Chondrocyte (in vitro differentiated cells): ENCODE measurements around the gene CDK17. TPM values are rescaled to one million over a fixed set of nuclear protein-coding genes. Genes with fewer than 3 reads are reported as not detected.

Source experiments
- DNase-seq: peaks from one replicate; pipeline ENCODE4 v3.0.0; 2021; ENCODE audit warnings: mixed read lengths, low spot score
- H3K27ac Mint-ChIP-seq: one replicate; pipeline ENCODE4 v1.8.0; 2021; ENCODE audit warnings: mild to moderate bottlenecking, moderate library complexity, mixed read lengths; ENCODE audit not compliant: unreplicated experiment
- H3K27me3 Mint-ChIP-seq: 2 replicates; pipeline ENCODE4 v1.8.0; 2021; ENCODE audit warnings: low read depth, mixed read lengths
- H3K36me3 Mint-ChIP-seq: 2 replicates; pipeline ENCODE4 v1.8.0; 2021; ENCODE audit warnings: low read depth, mixed read lengths
- H3K4me1 Mint-ChIP-seq: 2 replicates; pipeline ENCODE4 v1.8.0; 2021; ENCODE audit warnings: low read depth, mild to moderate bottlenecking, mixed read lengths
- H3K4me3 Mint-ChIP-seq: one replicate; pipeline ENCODE4 v1.8.0; 2021; ENCODE audit warnings: mild to moderate bottlenecking, moderate library complexity, mixed read lengths; ENCODE audit not compliant: unreplicated experiment
- H3K9me3 Mint-ChIP-seq: 2 replicates; pipeline ENCODE4 v1.8.0; 2021; ENCODE audit warnings: low read depth, mixed read lengths
- long read RNA-seq: library from polyadenylated mRNA; stranded (forward); transcript quantifications from one replicate; pipeline ENCODE4 v2.0.0, GENCODE V29; 2021
- total RNA-seq: library from RNA; stranded (reverse); gene quantifications from 3 replicates; pipeline ENCODE4 v1.2.1, GENCODE V29; 2021
- TF ChIP-seq, protein P1 (sequence below): fragments of 200-600 bp; sonication (generic); IDR thresholded peaks from 2 replicates; pipeline ENCODE4 v1.5.0; 2021; ENCODE audit warnings: antibody characterized with exemption, mild to moderate bottlenecking, moderate library complexity

The CDK17 gene
- total RNA-seq = 26.8 to 28.5 TPM (median 26.9 TPM) in 3 replicates
- long read RNA-seq, full-length matches to known transcripts = 61 of 72 reads
- long read RNA-seq, partial matches to known transcripts = 1 of 72 reads
- long read RNA-seq, other reads (novel, unspliced or antisense) = 10 of 72 reads

DNA sequence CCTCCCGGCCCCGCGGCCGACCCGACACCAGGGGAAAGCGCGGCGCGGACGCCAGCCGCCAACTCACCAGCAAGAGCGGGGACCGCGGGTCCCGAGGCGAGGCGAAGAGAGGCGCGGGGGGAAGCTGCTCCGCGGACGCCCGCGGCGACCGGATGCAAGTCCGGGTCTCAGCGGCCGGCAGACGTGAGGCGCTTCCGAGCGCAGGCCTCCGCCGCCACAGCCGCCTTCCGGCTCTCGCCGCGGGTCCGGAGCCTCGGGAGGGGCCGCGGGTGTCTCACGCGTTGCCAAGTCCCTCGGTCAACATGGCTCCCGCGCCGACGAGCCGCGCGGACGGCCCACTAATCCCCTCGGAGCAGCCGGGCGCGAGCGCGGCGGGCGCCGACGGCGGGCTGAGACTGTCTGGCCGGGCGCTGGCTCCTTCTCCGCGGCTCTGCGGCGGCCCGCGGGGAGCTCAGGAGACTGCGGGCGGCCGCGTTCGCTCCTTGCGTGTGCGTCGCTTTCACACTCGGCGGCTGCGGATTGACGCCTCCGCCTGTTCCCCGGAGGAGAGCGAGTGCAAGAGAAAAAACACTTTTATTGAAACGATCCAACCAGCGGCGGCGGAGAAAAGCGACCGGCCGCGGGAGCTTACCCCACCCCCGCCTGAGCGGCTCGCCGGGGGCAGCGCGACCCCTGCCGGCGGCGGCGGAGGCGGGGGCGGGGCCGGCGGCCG is at the start of gene CDK17:
CDK17 (minus strand) TSS at position 521 of the 712 bp plus-strand sequence. CDS start 65,603 bp downstream, outside the sequence.
- TF ChIP-seq, protein P1, sequence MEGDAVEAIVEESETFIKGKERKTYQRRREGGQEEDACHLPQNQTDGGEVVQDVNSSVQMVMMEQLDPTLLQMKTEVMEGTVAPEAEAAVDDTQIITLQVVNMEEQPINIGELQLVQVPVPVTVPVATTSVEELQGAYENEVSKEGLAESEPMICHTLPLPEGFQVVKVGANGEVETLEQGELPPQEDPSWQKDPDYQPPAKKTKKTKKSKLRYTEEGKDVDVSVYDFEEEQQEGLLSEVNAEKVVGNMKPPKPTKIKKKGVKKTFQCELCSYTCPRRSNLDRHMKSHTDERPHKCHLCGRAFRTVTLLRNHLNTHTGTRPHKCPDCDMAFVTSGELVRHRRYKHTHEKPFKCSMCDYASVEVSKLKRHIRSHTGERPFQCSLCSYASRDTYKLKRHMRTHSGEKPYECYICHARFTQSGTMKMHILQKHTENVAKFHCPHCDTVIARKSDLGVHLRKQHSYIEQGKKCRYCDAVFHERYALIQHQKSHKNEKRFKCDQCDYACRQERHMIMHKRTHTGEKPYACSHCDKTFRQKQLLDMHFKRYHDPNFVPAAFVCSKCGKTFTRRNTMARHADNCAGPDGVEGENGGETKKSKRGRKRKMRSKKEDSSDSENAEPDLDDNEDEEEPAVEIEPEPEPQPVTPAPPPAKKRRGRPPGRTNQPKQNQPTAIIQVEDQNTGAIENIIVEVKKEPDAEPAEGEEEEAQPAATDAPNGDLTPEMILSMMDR = peak; percentile 69
- Mint-ChIP-seq H3K27me3 (no peaks in the 10 kb centered on the region), H3K36me3 (no peaks in the 10 kb centered on the region), H3K4me3 (peak within 1 kb of the TSS; percentile 91), H3K27ac (peak within 1 kb of the TSS; percentile 95), H3K9me3 (no peaks in the 10 kb centered on the region), H3K4me1 (peaks cover 46% of the 10 kb centered on the region)
- no peak for DNase-seq

DNA sequence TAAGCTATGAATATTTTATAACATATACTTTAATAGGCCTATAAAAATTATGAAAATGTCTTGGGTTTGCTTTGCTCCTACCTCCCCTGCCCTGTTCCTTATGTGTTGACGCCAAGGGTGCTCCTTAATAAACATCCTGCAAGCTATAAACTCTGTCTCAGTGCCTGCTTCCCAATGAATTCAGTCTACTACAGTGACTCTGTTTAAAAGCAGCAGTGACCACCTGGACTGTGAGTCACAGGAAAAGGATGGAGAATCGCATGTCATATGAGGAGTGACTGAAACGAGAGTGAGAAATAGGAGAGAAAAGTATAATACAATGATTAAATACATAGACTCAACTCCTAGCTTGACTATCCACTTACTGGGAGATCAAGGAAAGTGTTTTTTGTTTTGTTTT is 48.1 kb upstream of the CDK17 start:
- H3K4me1 Mint-ChIP-seq = peaks cover 19% of the 10 kb centered on the region
- no peak for DNase-seq
- no peak overlapping the region for H3K27ac Mint-ChIP-seq
- TF ChIP-seq, protein P1 = no peak
- peaks cover 13% of the 10 kb centered on the region for H3K9me3 Mint-ChIP-seq
- H3K4me3 Mint-ChIP-seq = no peak overlapping the region
- H3K27me3 Mint-ChIP-seq = no peaks in the 10 kb centered on the region
- no peaks in the 10 kb centered on the region for H3K36me3 Mint-ChIP-seq

DNA sequence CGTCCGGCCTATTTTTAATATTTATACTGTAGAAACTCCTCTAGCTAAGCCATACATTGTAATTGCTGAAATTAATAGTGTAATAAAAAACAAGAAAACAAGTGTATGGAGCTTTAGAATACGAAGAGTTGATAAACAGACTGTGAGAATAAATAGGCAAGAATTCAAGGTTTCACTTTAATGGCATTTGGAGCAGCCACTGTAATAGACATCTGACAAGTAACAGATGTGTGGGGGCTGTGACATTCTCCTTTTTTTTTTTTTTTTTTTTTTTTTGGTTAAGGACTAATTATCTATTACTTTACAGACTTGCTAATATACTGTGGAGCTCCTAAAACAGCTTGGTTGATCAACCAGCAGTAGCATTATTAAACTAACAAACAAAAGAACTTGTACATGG is 47.0 kb upstream of the CDK17 start:
- Mint-ChIP-seq H3K27me3 (no peaks in the 10 kb centered on the region), H3K4me1 (peaks cover 19% of the 10 kb centered on the region), H3K36me3 (no peaks in the 10 kb centered on the region), H3K4me3 (no peak overlapping the region), H3K9me3 (peaks cover 8% of the 10 kb centered on the region), H3K27ac (no peak overlapping the region)
- TF ChIP-seq, protein P1 = no peak
- no peak for DNase-seq

DNA sequence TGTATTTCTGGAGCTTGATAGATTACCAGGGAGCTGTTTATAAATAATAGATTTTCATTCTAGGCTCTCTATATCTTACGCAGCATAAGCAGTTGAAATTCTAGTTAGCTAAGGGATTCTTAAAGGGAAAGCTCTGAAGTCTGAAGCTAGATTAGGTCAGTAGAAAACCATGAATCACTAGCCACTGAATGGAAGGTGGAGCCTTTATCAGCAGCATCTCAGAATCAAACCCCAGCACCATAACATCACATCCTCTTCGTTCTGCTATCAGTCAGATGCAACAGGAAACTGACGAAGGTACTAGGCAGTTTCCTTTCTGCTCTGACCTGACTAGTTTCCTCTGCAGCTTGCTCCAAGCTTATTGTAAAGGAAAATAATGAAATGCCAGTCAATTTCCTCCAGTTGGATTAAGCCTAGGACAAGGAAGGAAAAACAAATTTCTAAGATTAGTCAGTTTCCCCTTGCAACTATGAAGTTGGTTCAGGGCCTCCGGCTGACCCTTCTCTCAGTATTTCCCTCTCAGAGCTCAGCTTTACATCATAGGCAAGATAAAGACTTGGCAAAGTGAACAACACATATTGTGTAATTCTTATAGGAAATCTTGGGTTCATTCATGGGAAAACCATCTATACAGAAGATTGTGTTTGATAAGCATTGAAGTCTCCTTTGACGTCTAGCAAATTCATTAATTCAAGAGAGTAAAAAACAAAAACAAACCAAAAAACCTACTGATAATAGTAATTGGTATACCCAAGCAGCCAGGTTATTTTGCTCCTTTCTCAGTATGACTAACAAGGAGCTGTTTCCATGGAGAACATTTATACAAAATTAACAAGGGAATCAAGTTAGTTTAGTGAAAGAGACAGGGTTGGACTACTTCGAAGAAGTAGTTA is 45.7 kb upstream of the CDK17 start:
- Mint-ChIP-seq H3K4me1 (peaks cover 19% of the 10 kb centered on the region), H3K27me3 (no peaks in the 10 kb centered on the region), H3K4me3 (no peak overlapping the region), H3K9me3 (peaks cover 5% of the 10 kb centered on the region), H3K27ac (peak overlapping the region; percentile 83), H3K36me3 (no peaks in the 10 kb centered on the region)
- no peak for DNase-seq
- TF ChIP-seq, protein P1 = no peak

DNA sequence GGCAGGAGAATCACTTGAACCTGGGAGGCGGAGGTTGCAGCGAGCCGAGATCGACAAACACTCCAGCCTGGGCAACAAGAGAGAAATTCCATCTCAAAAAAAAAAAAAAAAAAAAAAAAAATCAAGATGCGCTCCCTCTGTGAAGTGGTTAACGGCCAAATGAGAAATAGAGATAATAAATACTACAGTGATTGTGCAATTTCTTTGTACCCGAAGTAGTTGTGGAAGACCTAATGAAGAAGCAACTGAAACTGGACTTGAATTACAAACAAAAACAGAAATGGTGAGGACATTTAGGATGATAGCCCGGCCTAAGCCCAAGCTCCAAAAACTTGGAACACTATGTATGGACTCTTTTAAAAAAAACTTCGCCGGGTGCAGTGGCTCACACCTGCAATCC is 44.2 kb upstream of the CDK17 start:
- no peak overlapping the region for H3K4me3 Mint-ChIP-seq
- no peak overlapping the region for H3K27ac Mint-ChIP-seq
- no peaks in the 10 kb centered on the region for H3K36me3 Mint-ChIP-seq
- peaks cover 19% of the 10 kb centered on the region for H3K4me1 Mint-ChIP-seq
- H3K27me3 Mint-ChIP-seq = no peaks in the 10 kb centered on the region
- H3K9me3 Mint-ChIP-seq = peaks cover 3% of the 10 kb centered on the region
- TF ChIP-seq, protein P1 = no peak
- DNase-seq = no peak
